Transverse colon (tissue), 4 donors: ENCODE measurements around the gene STK40. TPM values are rescaled to one million over a fixed set of nuclear protein-coding genes. Genes with fewer than 3 reads are reported as not detected.

Experiments used
- DNase-seq: peaks from one replicate; pipeline ENCODE4 v3.0.0-alpha.2; 2019
- H3K27ac ChIP-seq, 4 donors: fragments of 200-600 bp; sonication (generic); 2 replicates each; pipeline ENCODE4 v1.5.1; 2016 to 2018; ENCODE audit warnings: inconsistent platforms in 4 of 4
- H3K27me3 ChIP-seq: fragments of 200-600 bp; sonication (generic); 2 replicates; pipeline ENCODE4 v1.5.1; 2017; ENCODE audit warnings: inconsistent platforms
- H3K36me3 ChIP-seq, 4 donors: fragments of 200-600 bp; sonication (generic); 2 replicates each; pipeline ENCODE4 v1.5.1; 2017 to 2019; ENCODE audit warnings: inconsistent platforms in 4 of 4
- H3K4me1 ChIP-seq, 4 donors: fragments of 200-600 bp; sonication (generic); 2 replicates each; pipeline ENCODE4 v1.5.1; 2017 to 2020; ENCODE audit warnings: inconsistent platforms in 4 of 4
- H3K4me3 ChIP-seq, 4 donors: fragments of 200-600 bp; sonication (generic); 1 replicate in 1 of 4; 2 replicates in 3 of 4; pipeline versions ENCODE4 v1.5.1 to v1.6.1; 2017 to 2019; ENCODE audit warnings: inconsistent platforms in 4 of 4
- H3K9me3 ChIP-seq, 2 donors: fragments of 200-600 bp; sonication (generic); 2 replicates each; pipeline ENCODE4 v1.5.1; 2017 to 2019; ENCODE audit warnings: inconsistent platforms in 2 of 2
- EP300 ChIP-seq: sonication (generic); formaldehyde crosslinking; IDR thresholded peaks from one replicate; pipeline ENCODE4 v1.6.1; 2017; ENCODE audit warnings: antibody characterized with exemption, low read depth
- POLR2A ChIP-seq: fragments of 450-650 bp; IDR thresholded peaks from one replicate; pipeline ENCODE4 v1.6.1; 2016; ENCODE audit warnings: antibody characterized with exemption, mild to moderate bottlenecking, moderate library complexity
- POLR2AphosphoS5 ChIP-seq, 3 donors: sonication (generic); formaldehyde crosslinking; IDR thresholded peaks; one replicate each; pipeline ENCODE4 v1.6.1; 2016; ENCODE audit warnings: antibody characterized with exemption in 3 of 3
- WGBS, 2 donors: methylation state at CpG; one replicate each; pipeline ENCODE4 v1.1.5; 2018; ENCODE audit warnings: low coverage in 1 of 2; 5-methylcytosine and 5-hydroxymethylcytosine counted together
- in situ Hi-C, 4 donors: fragments of 200-750 bp; cut with MboI; loops; one replicate each; pipeline versions ENCODE4 v1.15.0 to v1.15.1; 2017; ENCODE audit warnings: low sequenced_read_pairs in 3 of 4, low pct_ligation_motif_present in 1 of 4, low pct_unique_long_range_greater_than_20kb in 1 of 4
- intact Hi-C: fragments of 100-400 bp; cut with DNase I; formaldehyde crosslinking; loops from one replicate; pipeline ENCODE4 v1.15.1; 2023; ENCODE audit warnings: low total_unique reads
- total RNA-seq, 4 donors: library from RNA; depleted of rRNA; stranded (reverse); fragments of >200 nt; gene quantifications; one replicate each; pipeline ENCODE4 v1.1.0, GENCODE V29; 2016
- TF ChIP-seq, protein P1 (sequence below), 5 experiments: fragments of 200-600 bp in 3 of 5; fragments of 450-650 bp in 2 of 5; sonication (generic) in 3 of 5; IDR thresholded peaks; 1 replicate in 2 of 5; 2 replicates in 3 of 5; pipeline ENCODE4 v1.5.1; 2016 to 2017; ENCODE audit warnings: antibody characterized with exemption in 5 of 5, inconsistent platforms in 3 of 5, mild to moderate bottlenecking in 2 of 5, moderate library complexity in 1 of 5

Gene STK40
- total RNA-seq, 4 donors from 2014 or later, result 34.0 to 154 (median 44.3) TPM

DNA sequence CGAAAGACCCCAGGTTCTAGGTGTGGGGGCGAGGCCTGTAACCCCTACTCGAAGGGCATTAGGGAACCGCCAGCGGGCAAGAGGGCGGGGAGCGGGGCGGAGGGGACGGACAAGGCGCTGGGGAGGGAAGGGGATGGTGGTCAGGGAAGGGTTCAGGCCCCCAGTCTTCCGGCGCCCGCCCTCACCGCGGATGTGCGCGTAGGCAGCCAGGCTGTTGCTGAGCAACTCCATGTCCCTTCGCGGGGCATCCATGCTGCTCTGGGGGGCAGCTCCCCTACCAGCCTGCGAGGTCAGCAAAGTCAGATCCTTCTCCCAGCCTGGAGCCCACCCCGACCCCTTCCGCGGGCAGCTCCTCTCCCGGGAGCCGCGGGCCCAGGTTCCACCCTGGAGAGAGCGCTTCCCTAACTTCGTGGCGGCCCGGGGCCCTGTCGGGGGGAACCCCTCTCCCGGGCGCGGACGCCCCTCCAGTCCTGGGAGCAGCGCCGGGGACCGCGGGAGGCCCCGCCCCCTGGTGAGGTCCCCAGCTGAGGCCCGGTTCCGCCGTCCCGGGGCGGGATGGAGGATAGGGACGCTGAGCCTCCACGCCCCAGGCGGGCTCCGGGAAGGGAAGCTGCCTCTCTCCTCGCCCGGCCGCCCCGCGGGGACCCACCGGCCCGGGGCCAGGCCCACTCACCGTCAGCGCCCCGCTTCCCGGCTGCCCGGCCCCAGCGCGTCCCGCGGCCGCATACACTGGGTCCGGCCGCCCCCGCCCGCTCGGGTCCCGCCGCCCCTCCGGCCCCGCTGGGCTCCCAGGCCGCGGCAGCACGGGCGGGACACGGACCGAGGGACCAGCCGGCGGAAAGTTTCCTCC, 62.7 kb downstream of the STK40 start:
- Histone ChIP-seq H3K36me3 (no peaks in the 10 kb centered on the region), H3K4me1 (peaks cover 11 to 38% (median 34%) of the 10 kb centered on the region in 4 donors), H3K9me3 (no peaks in the 10 kb centered on the region), H3K27ac (peak overlapping the region; percentile 82 to 91 (median 86)), H3K27me3 (peaks cover 27% of the 10 kb centered on the region), H3K4me3 (peak overlapping the region; percentile 59 to 72 (median 71))
- DNase-seq, result peak; percentile 56
- 11% methylated on average over 24 of the region's 83 CpGs; no CpG with 5 or more reads in 1 of the 2 donors for WGBS, 2 donors
- intact Hi-C loops (no loop called here), in situ Hi-C loops (no loop called here)
- TF ChIP-seq POLR2AphosphoS5 (IDR thresholded peaks at IDR 0.05), result no peak
- TF ChIP-seq, protein P1, sequence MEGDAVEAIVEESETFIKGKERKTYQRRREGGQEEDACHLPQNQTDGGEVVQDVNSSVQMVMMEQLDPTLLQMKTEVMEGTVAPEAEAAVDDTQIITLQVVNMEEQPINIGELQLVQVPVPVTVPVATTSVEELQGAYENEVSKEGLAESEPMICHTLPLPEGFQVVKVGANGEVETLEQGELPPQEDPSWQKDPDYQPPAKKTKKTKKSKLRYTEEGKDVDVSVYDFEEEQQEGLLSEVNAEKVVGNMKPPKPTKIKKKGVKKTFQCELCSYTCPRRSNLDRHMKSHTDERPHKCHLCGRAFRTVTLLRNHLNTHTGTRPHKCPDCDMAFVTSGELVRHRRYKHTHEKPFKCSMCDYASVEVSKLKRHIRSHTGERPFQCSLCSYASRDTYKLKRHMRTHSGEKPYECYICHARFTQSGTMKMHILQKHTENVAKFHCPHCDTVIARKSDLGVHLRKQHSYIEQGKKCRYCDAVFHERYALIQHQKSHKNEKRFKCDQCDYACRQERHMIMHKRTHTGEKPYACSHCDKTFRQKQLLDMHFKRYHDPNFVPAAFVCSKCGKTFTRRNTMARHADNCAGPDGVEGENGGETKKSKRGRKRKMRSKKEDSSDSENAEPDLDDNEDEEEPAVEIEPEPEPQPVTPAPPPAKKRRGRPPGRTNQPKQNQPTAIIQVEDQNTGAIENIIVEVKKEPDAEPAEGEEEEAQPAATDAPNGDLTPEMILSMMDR (IDR thresholded peaks at IDR 0.05), result no peak
- TF ChIP-seq EP300, result no peak
- TF ChIP-seq POLR2A, result no peak

DNA sequence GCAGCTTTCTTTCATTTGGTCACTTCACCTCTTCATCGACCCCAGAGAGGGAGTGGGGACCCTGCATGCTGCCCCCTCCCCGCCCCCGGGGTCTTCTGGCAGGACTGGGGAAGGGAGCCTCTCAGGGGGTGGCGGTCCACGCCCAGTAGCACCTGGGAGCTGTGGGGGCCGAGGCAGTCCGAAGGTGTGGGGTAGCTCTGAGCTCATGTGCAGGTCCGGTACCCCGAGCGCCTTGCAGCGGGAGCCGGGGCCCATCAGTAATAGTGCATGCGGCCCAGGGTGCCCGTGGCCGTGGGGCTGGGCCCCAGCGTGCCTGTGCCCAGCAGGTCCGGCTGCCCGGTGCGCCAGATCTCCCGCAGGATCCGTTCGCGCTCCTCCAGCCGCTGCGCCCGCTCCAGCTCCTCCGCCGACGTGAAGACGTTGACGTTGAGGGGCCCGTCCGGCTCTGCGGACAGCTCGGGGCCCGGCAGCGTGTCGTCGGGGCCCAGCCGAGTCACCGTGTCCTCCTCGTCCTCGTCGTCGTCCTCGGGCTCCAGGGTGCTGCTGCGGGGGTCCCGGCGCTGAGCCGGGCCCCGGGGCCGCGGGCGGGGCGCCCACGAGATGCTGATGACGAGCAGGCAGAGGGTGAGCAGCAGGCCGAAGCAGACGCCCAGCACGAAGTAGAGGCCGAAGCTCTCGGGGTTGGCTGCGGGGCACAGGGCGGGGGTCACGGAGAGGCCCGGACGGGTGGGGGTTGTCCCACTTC, 63.5 kb downstream of the STK40 start:
- no peaks in the 10 kb centered on the region for H3K9me3 ChIP-seq
- peaks cover 11 to 38% (median 34%) of the 10 kb centered on the region in 4 donors for H3K4me1 ChIP-seq
- intact Hi-C loops (no loop called here), in situ Hi-C loops (no loop called here)
- no peak for DNase-seq
- 43% methylated on average over 16 of the region's 67 CpGs; no CpG with 5 or more reads in 1 of the 2 donors for WGBS, 2 donors
- H3K36me3 ChIP-seq, result no peaks in the 10 kb centered on the region
- peak overlapping the region; percentile 59 to 72 (median 71) for H3K4me3 ChIP-seq
- TF ChIP-seq POLR2AphosphoS5 (IDR thresholded peaks at IDR 0.05) (no peak), EP300 (no peak)
- peak overlapping the region; percentile 82 to 91 (median 86) for H3K27ac ChIP-seq
- H3K27me3 ChIP-seq, result peaks cover 27% of the 10 kb centered on the region

DNA sequence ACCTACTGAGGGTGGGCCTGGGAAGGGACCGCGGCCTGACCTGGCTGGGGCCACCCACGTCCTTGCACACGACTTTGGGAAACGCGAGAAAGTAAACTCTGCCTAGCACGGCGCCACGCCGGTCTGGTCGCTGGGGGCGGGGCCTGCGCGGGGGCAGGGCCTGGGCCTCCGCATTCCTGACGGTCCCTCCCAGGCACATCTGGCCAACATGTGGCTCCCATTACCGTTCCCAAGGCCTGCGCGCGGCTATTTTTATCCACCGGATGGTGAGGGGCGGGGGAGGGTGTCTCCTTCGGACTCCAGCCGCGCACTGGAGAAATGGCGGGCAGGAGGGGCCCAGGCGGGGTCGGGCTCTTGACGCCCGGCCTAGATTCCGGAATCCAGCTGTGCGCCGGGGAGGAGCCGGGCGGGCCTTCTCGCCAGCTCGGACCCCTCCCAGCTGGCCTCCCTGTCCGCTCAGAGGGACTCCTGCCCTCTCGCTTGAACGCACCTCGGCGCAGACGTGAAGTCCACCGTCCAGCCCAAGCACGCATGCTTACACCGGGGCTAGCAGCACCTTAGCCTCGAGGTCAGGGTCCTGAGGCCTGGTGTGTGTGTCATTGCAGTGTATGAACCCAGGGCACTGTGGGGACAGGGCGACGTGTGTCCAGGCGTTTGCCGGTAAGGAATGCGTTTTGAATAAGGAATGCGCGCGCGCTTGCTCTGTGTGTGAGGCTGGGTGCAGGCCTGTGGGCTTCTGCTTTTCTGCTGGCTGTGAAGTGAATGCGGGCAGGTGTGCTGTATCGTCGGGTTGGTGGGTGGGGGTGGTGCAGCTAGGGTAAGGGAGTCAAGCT, 64.4 kb downstream of the STK40 start:
- in situ Hi-C loops, result no loop called here
- peak; percentile 68 for DNase-seq
- Histone ChIP-seq H3K4me1 (peaks cover 11 to 38% (median 34%) of the 10 kb centered on the region in 4 donors), H3K27ac (peak overlapping the region; percentile 82 to 91 (median 86)), H3K27me3 (peaks cover 27% of the 10 kb centered on the region), H3K9me3 (no peaks in the 10 kb centered on the region), H3K4me3 (peak overlapping the region in 3 of 4 donors; percentile 12 to 72 (median 26)), H3K36me3 (no peaks in the 10 kb centered on the region)
- 20 to 29% methylated on average over 1 to 59 of the region's 59 CpGs for WGBS, 2 donors
- intact Hi-C loops, result no loop called here
- TF ChIP-seq, protein P1 (IDR thresholded peaks at IDR 0.05), result no peak
- TF ChIP-seq EP300 (no peak), POLR2A (peak; percentile 18), POLR2AphosphoS5 (IDR thresholded peaks at IDR 0.05) (no peak)

DNA sequence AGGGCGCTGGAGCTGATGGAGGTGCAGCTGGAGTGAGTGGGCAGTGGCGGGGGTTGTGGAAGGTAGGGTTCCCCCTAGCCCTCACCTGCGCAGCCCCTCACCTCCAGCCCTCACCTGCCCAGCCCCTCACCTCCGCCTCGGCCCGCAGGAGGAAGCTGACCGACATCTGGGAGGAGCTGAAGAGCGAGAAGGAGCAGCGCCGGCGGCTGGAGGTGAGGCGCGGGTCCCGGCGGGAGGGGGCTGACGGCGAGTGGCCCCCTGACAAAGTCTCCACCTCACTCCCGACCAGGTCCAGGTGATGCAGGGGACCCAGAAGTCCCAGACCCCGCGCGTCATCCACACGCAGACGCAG, 65.0 kb downstream of the STK40 start:
- H3K36me3 ChIP-seq, result no peaks in the 10 kb centered on the region
- peaks cover 24% of the 10 kb centered on the region for H3K27me3 ChIP-seq
- TF ChIP-seq, protein P1 (IDR thresholded peaks at IDR 0.05), result no peak
- TF ChIP-seq EP300 (no peak), POLR2A (peak; percentile 9)
- peak overlapping the region; percentile 82 to 91 (median 86) for H3K27ac ChIP-seq
- intact Hi-C loops, result no loop called here
- WGBS, 2 donors, result 12% methylated on average over 22 of the region's 23 CpGs; no CpG with 5 or more reads in 1 of the 2 donors
- in situ Hi-C loops, result no loop called here
- peaks cover 11 to 38% (median 34%) of the 10 kb centered on the region in 4 donors for H3K4me1 ChIP-seq
- H3K9me3 ChIP-seq, result no peaks in the 10 kb centered on the region
- DNase-seq, result no peak
- peak overlapping the region in 3 of 4 donors; percentile 12 to 72 (median 26) for H3K4me3 ChIP-seq
